B cell (primary cell): ENCODE measurements around the gene GNS. TPM values are rescaled to one million over a fixed set of nuclear protein-coding genes. Genes with fewer than 3 reads are reported as not detected.

Experiments
- ATAC-seq: fragments of 200-7000 bp; cut with Tn5 transposase; one replicate; pipeline ENCODE4 v1.10.0; 2021; ENCODE audit warnings: low read depth, mild to moderate bottlenecking, moderate number of reproducible peaks, moderate library complexity
- CTCF ChIA-PET: fragments of 350-600 bp; sonication (Branson Sonifier 250); formaldehyde crosslinking; loops from one replicate; lab custom pipeline; 2021; ENCODE audit warnings: antibody characterized with exemption, inconsistent platforms; lab: Charles Lee
- POLR2A ChIA-PET: fragments of 350-600 bp; sonication (Branson Sonifier 250); formaldehyde crosslinking; loops from one replicate; lab custom pipeline; 2021; ENCODE audit warnings: antibody characterized with exemption; lab: Charles Lee
- DNase-seq: peaks from one replicate; pipeline ENCODE4 v3.0.0; 2013
- H2AFZ ChIP-seq: 2 replicates; pipeline ENCODE4 v1.6.1; 2012; ENCODE audit warnings: mild to moderate bottlenecking, low read depth, low read length; ENCODE audit not compliant: insufficient read depth, poor library complexity, severe bottlenecking
- H3K27ac ChIP-seq, 2 donors: 1 replicate in 1 of 2; 2 replicates in 1 of 2; pipeline ENCODE4 v1.5.1; 2012 to 2013; ENCODE audit warnings: low read length in 2 of 2, mild to moderate bottlenecking in 2 of 2, moderate library complexity in 1 of 2
- H3K27me3 ChIP-seq, 4 experiments: fragments of 200-600 bp in 1 of 4; sonication (generic) in 1 of 4; replicated peaks in 1 of 4; 1 replicate in 2 of 4; 2 replicates in 2 of 4; pipeline versions ENCODE4 v1.6.1 to v1.7.0; 2013 to 2016; ENCODE audit warnings: low read length in 3 of 4, mild to moderate bottlenecking in 2 of 4, mixed read lengths in 1 of 4, moderate library complexity in 1 of 4; ENCODE audit not compliant: insufficient read depth in 4 of 4, control insufficient read depth in 3 of 4; ENCODE audit errors: control extremely low read depth in 1 of 4
- H3K36me3 ChIP-seq, 2 experiments: replicated peaks in 1 of 2; 1 replicate in 1 of 2; 2 replicates in 1 of 2; pipeline versions ENCODE4 v1.6.1 to v1.7.1; 2013; ENCODE audit warnings: low read length in 1 of 2; ENCODE audit not compliant: insufficient read depth in 2 of 2, control insufficient read depth in 1 of 2; ENCODE audit errors: control extremely low read depth in 1 of 2, extremely low read depth in 1 of 2
- H3K4me1 ChIP-seq, 2 donors: fragments of 200-600 bp in 1 of 2; sonication (generic) in 1 of 2; 1 replicate in 1 of 2; 2 replicates in 1 of 2; pipeline versions ENCODE4 v1.5.1 to v1.6.1; 2013 to 2017; ENCODE audit warnings: low read length in 2 of 2; ENCODE audit not compliant: control insufficient read depth in 2 of 2, insufficient read depth in 2 of 2
- H3K4me2 ChIP-seq: replicated peaks from 2 replicates; pipeline ENCODE3; 2012; ENCODE audit warnings: mild to moderate bottlenecking, low read depth, low read length; ENCODE audit not compliant: poor library complexity, severe bottlenecking
- H3K4me3 ChIP-seq, 5 experiments: fragments of 200-600 bp in 1 of 5; sonication (generic) in 1 of 5; 1 replicate in 3 of 5; 2 replicates in 2 of 5; pipeline versions ENCODE4 v1.5.1 to v1.7.0; 2011 to 2016; ENCODE audit warnings: low read length in 4 of 5, mild to moderate bottlenecking in 4 of 5, low read depth in 2 of 5, control low read depth in 1 of 5, moderate library complexity in 1 of 5; ENCODE audit not compliant: insufficient read depth in 1 of 5; ENCODE audit errors: control extremely low read depth in 1 of 5, extremely low read depth in 1 of 5
- H3K79me2 ChIP-seq: fragments of 200-600 bp; sonication (generic); one replicate; pipeline ENCODE4 v1.6.0; 2016; ENCODE audit warnings: low read length; ENCODE audit not compliant: control insufficient read depth, insufficient read depth
- H3K9ac ChIP-seq: fragments of 200-600 bp; sonication (generic); 2 replicates; pipeline ENCODE4 v1.6.1; 2017; ENCODE audit warnings: mild to moderate bottlenecking, low read length, moderate library complexity
- H3K9me3 ChIP-seq, 3 donors: one replicate each; pipeline versions ENCODE4 v1.6.1 to v1.7.1; 2013; ENCODE audit warnings: low read length in 2 of 3; ENCODE audit not compliant: control insufficient read depth in 2 of 3, insufficient read depth in 1 of 3; ENCODE audit errors: control extremely low read depth in 1 of 3
- H4K20me1 ChIP-seq: 2 replicates; pipeline ENCODE4 v1.6.0; 2012; ENCODE audit warnings: mild to moderate bottlenecking, low read length; ENCODE audit not compliant: insufficient read depth, control insufficient read depth, poor library complexity, severe bottlenecking
- H3K27ac Mint-ChIP-seq: one replicate; pipeline ENCODE4 v1.8.0; 2021; ENCODE audit warnings: mixed read lengths
- H3K27me3 Mint-ChIP-seq: one replicate; pipeline ENCODE4 v1.8.0; 2021; ENCODE audit warnings: mixed read lengths
- H3K4me1 Mint-ChIP-seq: one replicate; pipeline ENCODE4 v1.8.0; 2021; ENCODE audit warnings: mixed read lengths
- H3K4me3 Mint-ChIP-seq: one replicate; pipeline ENCODE4 v1.8.0; 2021; ENCODE audit warnings: mixed read lengths
- H3K9me3 Mint-ChIP-seq: one replicate; pipeline ENCODE4 v1.8.0; 2022; ENCODE audit warnings: mixed read lengths; ENCODE audit not compliant: insufficient read depth
- EZH2 ChIP-seq: IDR thresholded peaks from 2 replicates; pipeline ENCODE4 v1.6.1; 2012; ENCODE audit warnings: borderline replicate concordance, low read depth, mild to moderate bottlenecking, moderate library complexity, low read length; ENCODE audit not compliant: insufficient read depth, poor library complexity, severe bottlenecking
- WGBS: methylation state at CpG from one replicate; pipeline ENCODE4 v1.1.5; 2013; ENCODE audit warnings: missing lambda C conversion rate; ENCODE audit not compliant: insufficient coverage; 5-methylcytosine and 5-hydroxymethylcytosine counted together
- intact Hi-C: fragments of 100-400 bp; cut with micrococcal nuclease; formaldehyde crosslinking; loops from one replicate; pipeline ENCODE4 v1.10.0; 2022
- polyA plus RNA-seq: library from polyadenylated mRNA; depleted of rRNA; stranded (reverse); fragments of >200 nt; gene quantifications from 2 replicates; pipeline ENCODE4 v1.2.3, GENCODE V29; 2012
- total RNA-seq, 2 donors: library from RNA; stranded (reverse); fragments of 120-200 nt in 1 of 2; gene quantifications; 1 replicate in 1 of 2; 2 replicates in 1 of 2; pipeline versions ENCODE4 v1.2.3 to v1.2.4, GENCODE V29; 2013 to 2022
- TF ChIP-seq, protein P1 (sequence below): fragments of 200-600 bp; IDR thresholded peaks from one replicate; pipeline ENCODE4 v1.8.0; 2022; ENCODE audit warnings: antibody characterized with exemption, mild to moderate bottlenecking

Gene GNS
- total and polyA plus RNA-seq, 2 donors (not counting 1 experiment from before 2014, with no cell fraction given): 7.0 to 26.7 TPM

GRCh38 chr12:64670919-64671639 lies 88.1 kb downstream of the GNS start:
- ATAC-seq (no peak), DNase-seq (no peak)
- Histone ChIP-seq H3K4me1 (peaks cover 87 to 96% of the 10 kb centered on the region in 2 donors), H4K20me1 (peaks cover 17% of the 10 kb centered on the region), H3K9me3 (no peaks in the 10 kb centered on the region), H2AFZ (no peak overlapping the region), H3K36me3 (no peaks in the 10 kb centered on the region), H3K9ac (no peak overlapping the region), H3K27me3 (no peaks in the 10 kb centered on the region), H3K79me2 (peaks cover 89% of the 10 kb centered on the region), H3K4me2 (peak overlapping the region; percentile 83), H3K4me3 (no peak overlapping the region), H3K27ac (peak overlapping the region; percentile 32 to 87)
- no peaks in the 10 kb centered on the region for H3K27me3 Mint-ChIP-seq
- H3K4me3 Mint-ChIP-seq: peak overlapping the region; percentile 89
- TF ChIP-seq, protein P1, sequence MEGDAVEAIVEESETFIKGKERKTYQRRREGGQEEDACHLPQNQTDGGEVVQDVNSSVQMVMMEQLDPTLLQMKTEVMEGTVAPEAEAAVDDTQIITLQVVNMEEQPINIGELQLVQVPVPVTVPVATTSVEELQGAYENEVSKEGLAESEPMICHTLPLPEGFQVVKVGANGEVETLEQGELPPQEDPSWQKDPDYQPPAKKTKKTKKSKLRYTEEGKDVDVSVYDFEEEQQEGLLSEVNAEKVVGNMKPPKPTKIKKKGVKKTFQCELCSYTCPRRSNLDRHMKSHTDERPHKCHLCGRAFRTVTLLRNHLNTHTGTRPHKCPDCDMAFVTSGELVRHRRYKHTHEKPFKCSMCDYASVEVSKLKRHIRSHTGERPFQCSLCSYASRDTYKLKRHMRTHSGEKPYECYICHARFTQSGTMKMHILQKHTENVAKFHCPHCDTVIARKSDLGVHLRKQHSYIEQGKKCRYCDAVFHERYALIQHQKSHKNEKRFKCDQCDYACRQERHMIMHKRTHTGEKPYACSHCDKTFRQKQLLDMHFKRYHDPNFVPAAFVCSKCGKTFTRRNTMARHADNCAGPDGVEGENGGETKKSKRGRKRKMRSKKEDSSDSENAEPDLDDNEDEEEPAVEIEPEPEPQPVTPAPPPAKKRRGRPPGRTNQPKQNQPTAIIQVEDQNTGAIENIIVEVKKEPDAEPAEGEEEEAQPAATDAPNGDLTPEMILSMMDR: no peak
- no peak for TF ChIP-seq EZH2
- ChIA-PET CTCF (interaction anchor here (2.0 to 2.6 kb wide), 2 partner anchors 9 to 60 kb away, joined by 11 to 16 read pairs; partner anchors contain the start of gene RASSF3), POLR2A (interaction anchor here (0.6 to 2.2 kb wide), 3 partner anchors 58 to 856 kb away, joined by 3 to 6 read pairs (median 3); no protein-coding TSS in a partner anchor)
- peak overlapping the region; percentile 91 for H3K27ac Mint-ChIP-seq
- intact Hi-C loops: no loop called here
- peaks cover 91% of the 10 kb centered on the region for H3K4me1 Mint-ChIP-seq
- WGBS: 90% methylated on average over 4 of the region's 8 CpGs
- no peaks in the 10 kb centered on the region for H3K9me3 Mint-ChIP-seq

DNA sequence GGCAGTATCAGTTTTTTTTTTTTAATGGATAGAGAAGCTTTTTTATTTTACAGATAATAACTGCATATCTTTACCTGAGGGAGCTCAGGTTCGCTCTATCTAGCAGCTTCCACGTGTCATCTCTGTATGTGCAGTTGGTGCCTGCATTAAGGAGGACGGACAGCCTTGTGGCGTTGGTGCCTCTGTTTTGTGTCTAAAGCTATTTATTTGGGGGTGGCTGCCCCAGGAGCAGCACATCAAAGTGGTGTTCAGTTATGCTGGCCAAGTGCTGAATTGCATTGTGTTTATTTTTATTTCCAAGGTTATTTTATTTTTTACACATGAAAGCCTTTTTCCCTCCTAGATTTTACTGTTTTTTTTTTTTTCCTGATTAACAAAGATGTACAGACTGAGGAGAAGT lies 89.2 kb downstream of the GNS start:
- ATAC-seq: no peak
- H3K4me3 ChIP-seq: peak overlapping the region in 3 of 5 experiments; percentile 31 to 62 (median 36)
- H3K4me2 ChIP-seq: peak overlapping the region; percentile 83
- H3K36me3 ChIP-seq: no peaks in the 10 kb centered on the region
- TF ChIP-seq EZH2: no peak
- TF ChIP-seq, protein P1: no peak
- intact Hi-C loops: no loop called here
- ChIA-PET POLR2A (interaction anchor here (0.7 to 2.2 kb wide), 7 partner anchors 9 to 61 kb away, joined by 3 to 10 read pairs (median 5); no protein-coding TSS in a partner anchor), CTCF (interaction anchor here (0.6 to 4.0 kb wide), 14 partner anchors 10 to 126 kb away, joined by 3 to 19 read pairs (median 4); partner anchors contain the start of gene RASSF3)
- 15% methylated on average over 4 of the region's 4 CpGs for WGBS
- peaks cover 90 to 96% of the 10 kb centered on the region in 2 donors for H3K4me1 ChIP-seq
- H3K27me3 ChIP-seq: no peaks in the 10 kb centered on the region
- H4K20me1 ChIP-seq: peaks cover 17% of the 10 kb centered on the region
- peaks cover 92% of the 10 kb centered on the region for H3K4me1 Mint-ChIP-seq
- H3K9me3 Mint-ChIP-seq: no peaks in the 10 kb centered on the region
- H3K9ac ChIP-seq: peak overlapping the region; percentile 67
- peak; percentile 32 for DNase-seq
- peaks cover 89% of the 10 kb centered on the region for H3K79me2 ChIP-seq
- peak overlapping the region; percentile 30 for H2AFZ ChIP-seq
- peak overlapping the region; percentile 91 for H3K27ac Mint-ChIP-seq
- peak overlapping the region; percentile 89 for H3K4me3 Mint-ChIP-seq
- peak overlapping the region; percentile 78 to 87 for H3K27ac ChIP-seq
- no peaks in the 10 kb centered on the region for H3K9me3 ChIP-seq
- H3K27me3 Mint-ChIP-seq: no peaks in the 10 kb centered on the region
